Measurements from ENCODE around the gene FLRT1.

- TF ChIP-seq CTCF (IDR thresholded peaks at IDR 0.05) (no peak), POLR2A (IDR thresholded peaks at IDR 0.05; ENCODE audit: low read length) (no peak), HES2 (IDR thresholded peaks at IDR 0.05) (no peak), SREBF2 (IDR thresholded peaks at IDR 0.05) (no peak), MAFK (IDR thresholded peaks at IDR 0.05; ENCODE audit: partially characterized antibody) (no peak), SMC3 (IDR thresholded peaks at IDR 0.05) (no peak), NR3C1 (IDR thresholded peaks at IDR 0.05) (no peak), CBX2 (IDR thresholded peaks at IDR 0.05; ENCODE audit: borderline replicate concordance, low read depth) (no peak)
Measured at GRCh38 chr11:64014356-64014755, 21.4 kb upstream of the FLRT1 start.

Measured in A549 (cell line).